Non-pigmented ciliary epithelial cell (primary cell): Measurements from ENCODE around the gene CLMN.
A peak's percentile ranks its signal among the peaks of the same experiment; 100 is the strongest.

ENCODE experiments used
- DNase-seq: peaks from one replicate; pipeline ENCODE4 v3.0.0-alpha.2; 2010; ENCODE audit warnings: low read depth

Gene CLMN

GRCh38 chr14:95261616-95262510 lies 57.8 kb downstream of the CLMN start:
- no peak for DNase-seq

DNA sequence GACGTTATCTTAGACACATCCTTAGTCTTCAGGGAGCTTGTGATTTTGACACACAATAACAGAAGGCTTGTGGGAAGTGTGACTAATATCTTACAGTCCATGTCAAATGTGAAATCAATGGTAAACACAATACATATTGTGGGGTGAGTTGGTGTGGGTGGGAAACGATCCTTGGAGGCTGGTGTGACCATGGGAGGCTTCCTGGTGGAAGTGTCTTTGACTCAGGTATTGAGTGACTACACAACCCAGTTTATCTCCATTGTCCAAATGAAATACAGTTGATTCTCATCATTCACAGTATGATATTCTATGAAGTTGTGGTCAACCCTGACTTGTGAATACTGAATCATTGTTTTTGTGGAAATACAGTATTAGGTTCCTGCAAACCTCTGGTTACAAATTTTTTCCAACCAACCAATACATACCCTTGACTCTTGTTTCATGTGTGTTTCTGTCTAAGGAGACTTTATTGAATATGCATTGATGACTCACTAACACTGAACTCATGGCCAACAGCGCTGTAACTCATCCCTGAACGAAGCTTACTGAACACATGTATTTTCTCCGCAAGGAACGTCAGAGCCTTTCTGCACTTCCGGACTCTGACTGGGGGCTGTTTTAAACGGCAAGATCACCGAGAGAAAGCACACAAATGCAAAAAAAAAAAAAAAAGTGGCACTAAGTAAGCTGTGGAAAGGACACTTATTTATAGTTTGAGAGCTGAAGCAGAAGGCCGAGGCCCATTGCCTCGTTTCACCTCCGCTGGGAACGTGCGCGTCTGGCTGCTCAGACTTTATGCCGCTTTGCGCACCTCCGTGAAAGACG lies 59.0 kb downstream of the CLMN start:
- DNase-seq: peak; percentile 87

DNA sequence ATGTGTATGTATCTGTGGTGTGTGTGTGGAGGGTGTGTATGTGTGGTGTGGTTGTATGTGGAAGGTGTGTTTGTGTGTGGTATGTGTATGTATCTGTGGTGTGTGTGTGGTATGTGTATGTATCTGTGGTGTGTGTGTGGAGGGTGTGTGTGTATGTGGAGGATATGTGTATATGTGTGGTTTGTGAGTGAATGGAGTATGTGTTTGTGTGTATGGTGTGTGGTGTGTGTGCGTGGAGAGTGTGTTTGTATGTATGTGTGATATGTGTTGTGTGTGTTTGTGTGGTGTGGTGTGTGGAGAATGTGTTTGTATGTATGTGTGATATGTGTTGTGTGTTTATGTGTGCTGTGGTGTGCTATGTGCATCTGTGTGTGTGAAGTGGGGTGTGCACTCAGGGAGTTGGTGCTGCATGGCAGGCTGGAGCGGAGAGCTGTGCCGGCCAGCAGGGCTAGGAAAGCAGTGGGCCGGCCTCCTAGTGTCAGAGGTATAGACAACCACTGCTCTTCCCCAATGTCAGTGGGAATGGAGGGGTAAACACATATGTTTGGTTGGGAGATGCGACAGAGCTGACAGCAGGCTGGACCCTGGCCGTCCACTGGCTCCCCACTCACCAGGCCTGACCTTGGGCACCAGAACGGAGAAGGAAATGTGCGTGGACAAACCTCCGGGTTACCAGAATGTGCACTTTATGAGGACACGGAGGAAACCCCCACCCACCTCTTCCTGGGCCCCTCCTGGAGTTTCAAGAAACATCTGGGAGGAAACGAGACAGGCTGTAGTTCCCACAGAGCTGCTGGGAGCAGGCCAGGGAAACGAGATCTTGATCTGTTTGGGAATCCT lies 60.7 kb downstream of the CLMN start:
- no peak for DNase-seq

DNA sequence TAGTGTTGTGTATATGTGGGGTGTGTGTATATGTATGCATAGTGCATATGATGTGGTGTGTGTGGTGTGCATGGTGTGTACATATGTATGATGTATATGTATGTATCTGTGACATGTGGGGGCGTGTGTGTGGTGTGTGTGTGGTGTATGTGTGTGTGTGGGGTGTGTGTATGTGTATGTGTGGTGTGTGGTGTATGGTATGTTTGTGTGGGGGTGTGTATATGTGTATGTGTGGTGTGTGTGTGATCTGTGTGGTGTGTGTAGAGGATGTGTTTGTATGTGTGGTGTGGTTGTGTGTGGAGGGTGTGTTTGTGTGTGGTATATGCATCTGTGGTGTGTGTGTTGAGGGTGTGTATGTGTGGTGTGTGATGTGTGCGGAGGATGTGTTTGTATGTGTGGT lies 61.6 kb downstream of the CLMN start:
- DNase-seq: no peak

DNA sequence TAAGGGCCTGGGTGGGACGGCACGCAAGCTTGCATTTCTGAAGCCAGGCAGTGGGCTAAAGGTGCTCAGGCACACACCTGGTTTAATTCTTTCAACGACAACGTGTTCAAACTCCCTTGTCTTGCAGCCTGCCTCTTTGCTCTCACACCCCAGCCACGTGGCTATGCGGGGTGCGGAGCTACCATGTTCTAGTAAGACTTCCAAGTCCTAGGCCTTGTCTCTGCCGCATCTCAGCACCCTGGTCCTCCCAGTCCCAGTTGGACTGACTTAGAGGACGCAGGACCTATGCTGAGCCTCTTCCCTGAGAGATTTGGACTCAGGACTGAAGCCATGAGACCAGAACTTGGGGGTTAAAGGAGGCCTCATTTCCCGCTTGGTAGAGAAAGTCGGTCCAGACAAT lies 62.2 kb downstream of the CLMN start:
- DNase-seq: no peak

DNA sequence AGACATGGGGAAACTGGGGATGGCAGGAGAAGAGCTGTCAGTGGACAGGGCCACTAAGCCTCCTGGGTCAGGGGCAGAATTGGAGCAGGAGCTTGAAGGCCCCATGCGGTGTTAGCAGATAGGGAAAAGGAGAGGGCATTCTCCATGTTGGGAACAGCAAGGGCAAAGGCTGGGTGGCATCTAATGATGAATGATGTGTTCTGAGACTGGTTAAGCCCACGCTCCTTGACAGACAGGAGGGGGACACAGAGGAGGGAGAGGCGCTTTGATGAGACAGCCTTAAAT lies 63.0 kb downstream of the CLMN start:
- DNase-seq: no peak

DNA sequence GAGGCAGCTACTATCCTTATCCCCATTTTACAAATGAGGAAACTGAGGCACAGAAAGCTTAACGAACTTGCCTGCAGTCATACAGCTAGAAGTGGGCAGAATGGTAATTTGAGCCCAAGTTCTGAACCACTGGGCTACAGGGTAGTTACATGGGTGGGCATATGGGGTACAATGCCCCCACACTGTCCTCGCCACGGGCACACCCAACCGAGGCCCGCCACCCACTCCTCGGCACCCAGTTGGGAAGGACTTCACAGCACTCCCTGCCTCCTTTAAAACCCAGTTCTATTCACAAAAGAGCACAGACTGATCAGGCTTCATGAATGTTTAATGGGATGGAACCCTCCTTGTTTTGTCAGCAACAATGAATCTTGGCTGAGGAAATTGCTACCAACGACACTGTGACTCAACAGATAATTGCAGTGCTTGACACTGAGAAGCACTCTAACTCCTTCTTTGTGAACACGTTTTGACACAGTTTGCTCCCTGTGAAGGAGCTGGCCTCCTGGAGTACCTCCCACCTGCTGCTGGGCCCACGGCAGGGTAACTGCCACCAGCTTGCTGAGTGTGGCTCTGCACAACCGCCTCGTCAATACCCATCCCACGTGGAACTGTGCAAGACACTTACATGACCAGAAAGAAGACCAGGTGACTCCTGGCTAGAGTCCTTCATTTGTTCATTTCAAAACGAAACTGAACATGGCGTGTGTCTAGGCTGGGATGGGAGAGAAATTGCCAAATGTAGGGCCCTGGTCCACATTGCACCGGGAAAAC lies 63.5 kb downstream of the CLMN start:
- DNase-seq: no peak

DNA sequence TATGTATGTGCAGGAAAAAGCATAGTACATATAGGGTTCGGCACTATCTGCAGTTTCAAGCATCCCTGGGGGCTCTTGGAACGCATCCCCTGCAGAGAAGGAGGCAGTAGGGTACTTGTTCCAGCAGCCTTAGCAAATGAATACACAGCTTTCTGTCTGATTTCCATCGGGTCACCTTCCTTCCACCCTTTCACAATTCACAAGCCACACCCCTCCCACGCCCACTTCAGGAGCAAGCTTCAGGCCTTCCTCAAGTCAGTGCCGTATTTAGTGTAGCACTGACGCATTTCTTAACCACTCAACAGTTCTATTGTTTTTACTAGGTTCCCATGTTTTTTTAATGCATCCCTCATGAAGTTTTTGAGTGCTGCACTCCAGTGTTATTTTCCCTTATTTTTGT lies 64.2 kb downstream of the CLMN start:
- peak; percentile 48 for DNase-seq

- no peak for DNase-seq
Measured at GRCh38 chr14:95255013-95255412, 64.7 kb downstream of the CLMN start.

GRCh38 chr14:95254288-95254687 lies 65.4 kb downstream of the CLMN start:
- no peak for DNase-seq

GRCh38 chr14:95253039-95253630 lies 66.6 kb downstream of the CLMN start:
- DNase-seq: no peak

DNA sequence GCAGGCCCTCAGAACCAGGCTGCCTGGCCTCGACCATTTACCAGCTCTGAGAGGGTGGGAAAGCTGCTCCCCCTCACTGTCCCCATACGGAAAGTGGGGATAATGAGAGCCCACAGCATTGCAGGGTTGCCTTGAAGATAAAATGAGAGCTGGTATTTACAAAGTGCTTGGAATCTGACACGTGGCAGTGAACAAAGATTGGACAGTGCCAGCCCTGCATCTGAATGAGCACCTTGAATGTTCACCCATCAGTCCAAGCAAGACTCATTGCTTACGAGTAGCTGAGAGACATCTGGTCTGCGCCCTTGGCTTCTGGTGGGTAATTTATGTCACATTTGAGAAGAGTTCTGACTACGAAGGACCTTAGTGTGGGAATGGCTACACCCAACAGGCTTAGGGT lies 67.5 kb downstream of the CLMN start:
- DNase-seq: no peak

DNA sequence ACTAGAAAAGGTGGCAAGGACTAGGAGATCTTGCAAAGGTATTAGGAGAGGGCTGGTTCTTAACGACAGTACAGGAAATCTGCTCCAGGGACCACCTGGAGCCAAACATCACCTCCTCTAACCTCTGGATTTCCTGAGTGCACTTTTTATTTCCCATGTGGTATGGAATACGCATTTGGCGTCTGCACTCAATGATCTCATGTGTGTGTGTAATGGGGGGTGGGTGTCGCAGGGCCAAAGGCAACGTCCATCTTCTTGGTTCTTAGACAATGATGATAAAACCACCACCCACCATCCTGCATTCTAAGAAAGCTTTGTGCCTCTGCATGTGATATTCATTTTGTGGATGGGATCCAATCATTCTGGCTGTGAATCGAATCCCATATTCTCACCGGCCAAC lies 68.8 kb downstream of the CLMN start:
- DNase-seq: no peak

- no peak for DNase-seq
Measured at GRCh38 chr14:95250140-95250769, 69.5 kb downstream of the CLMN start.

- DNase-seq: no peak
Measured at GRCh38 chr14:95248432-95248831, 71.3 kb downstream of the CLMN start.

- DNase-seq: no peak
Measured at GRCh38 chr14:95246870-95247269, 72.8 kb downstream of the CLMN start.

GRCh38 chr14:95245334-95245733 lies 74.4 kb downstream of the CLMN start:
- no peak for DNase-seq

- no peak for DNase-seq
Measured at GRCh38 chr14:95244587-95244986, 75.1 kb downstream of the CLMN start.

DNA sequence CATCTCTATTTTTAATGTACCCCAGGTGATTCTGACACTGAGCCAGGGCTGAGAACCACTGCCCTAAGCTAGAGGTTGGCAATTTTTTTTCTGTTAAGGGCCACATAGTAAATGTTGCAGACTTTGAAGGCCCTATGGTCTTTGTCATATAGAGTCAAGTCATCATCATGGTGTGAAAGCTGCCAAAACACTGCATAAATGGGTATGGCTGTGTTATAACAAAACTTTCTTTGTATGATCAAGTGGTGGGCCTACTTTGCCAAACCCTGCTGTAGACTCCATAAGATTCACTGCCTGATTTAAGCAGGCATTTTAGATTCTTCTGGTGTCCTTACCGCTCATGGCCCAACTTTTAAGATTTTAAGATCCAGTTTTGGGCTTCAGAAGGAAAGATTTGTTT lies 76.8 kb downstream of the CLMN start:
- DNase-seq: no peak

DNA sequence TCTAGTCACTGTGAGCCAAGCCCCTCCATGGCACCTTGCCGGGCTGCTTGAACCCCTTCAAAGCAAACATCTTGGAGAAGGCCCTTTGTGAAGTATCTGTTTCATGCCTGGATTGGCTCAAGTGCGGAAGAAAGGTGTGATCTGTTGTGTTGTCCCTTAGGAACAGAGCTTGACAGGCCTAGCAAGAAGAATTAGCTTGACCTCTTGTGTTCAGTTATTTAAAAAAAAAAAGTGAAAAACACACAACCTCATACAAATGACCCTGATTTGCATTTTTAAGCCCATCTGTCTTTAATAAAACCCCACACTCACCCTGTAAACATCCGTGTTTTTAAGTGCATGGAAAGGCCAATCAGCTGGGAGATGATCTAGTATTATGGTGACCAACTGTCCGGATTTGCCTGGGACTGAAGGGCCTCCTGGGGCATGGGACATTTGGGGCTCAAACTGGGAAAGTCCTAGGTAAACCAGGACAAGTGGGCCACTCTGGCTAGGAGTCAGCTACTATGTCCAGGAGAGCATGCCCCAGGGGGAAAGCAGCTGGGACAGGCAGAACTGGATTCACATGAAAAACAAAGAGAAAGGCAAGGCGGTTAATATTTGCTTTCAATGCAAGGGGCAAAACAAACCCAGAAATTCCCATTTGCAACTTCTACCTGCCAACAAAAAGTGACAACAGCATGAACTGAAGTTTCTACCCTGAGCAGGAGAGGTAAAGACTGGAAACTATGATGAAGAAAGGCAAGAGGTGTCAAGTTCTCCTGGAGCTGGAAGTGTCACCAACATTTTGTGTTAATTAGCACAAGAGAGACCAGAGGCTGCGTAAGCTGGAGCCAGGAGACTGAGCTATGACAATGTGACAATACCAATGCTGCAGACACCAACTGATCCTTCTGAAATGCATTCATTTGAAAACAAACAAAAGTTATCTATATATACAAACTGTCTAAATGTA lies 78.6 kb downstream of the CLMN start:
- no peak for DNase-seq
